Transverse colon (tissue), 4 donors: ENCODE measurements around the gene TATDN3. TPM values are rescaled to one million over a fixed set of nuclear protein-coding genes. Genes with fewer than 3 reads are reported as not detected.
"Not testable (repeated sequence)": the region's sequence is repeated elsewhere in the genome, so short reads cannot be mapped to it uniquely, and the experiment has no call there.

Experiments used
- DNase-seq: peaks from one replicate; pipeline ENCODE4 v3.0.0-alpha.2; 2019
- H3K27ac ChIP-seq, 4 donors: fragments of 200-600 bp; sonication (generic); 2 replicates each; pipeline ENCODE4 v1.5.1; 2016 to 2018; ENCODE audit warnings: inconsistent platforms in 4 of 4
- H3K27me3 ChIP-seq: fragments of 200-600 bp; sonication (generic); 2 replicates; pipeline ENCODE4 v1.5.1; 2017; ENCODE audit warnings: inconsistent platforms
- H3K36me3 ChIP-seq, 4 donors: fragments of 200-600 bp; sonication (generic); 2 replicates each; pipeline ENCODE4 v1.5.1; 2017 to 2019; ENCODE audit warnings: inconsistent platforms in 4 of 4
- H3K4me1 ChIP-seq, 4 donors: fragments of 200-600 bp; sonication (generic); 2 replicates each; pipeline ENCODE4 v1.5.1; 2017 to 2020; ENCODE audit warnings: inconsistent platforms in 4 of 4
- H3K4me3 ChIP-seq, 4 donors: fragments of 200-600 bp; sonication (generic); 1 replicate in 1 of 4; 2 replicates in 3 of 4; pipeline versions ENCODE4 v1.5.1 to v1.6.1; 2017 to 2019; ENCODE audit warnings: inconsistent platforms in 4 of 4
- H3K9me3 ChIP-seq, 2 donors: fragments of 200-600 bp; sonication (generic); 2 replicates each; pipeline ENCODE4 v1.5.1; 2017 to 2019; ENCODE audit warnings: inconsistent platforms in 2 of 2
- EP300 ChIP-seq: sonication (generic); formaldehyde crosslinking; IDR thresholded peaks from one replicate; pipeline ENCODE4 v1.6.1; 2017; ENCODE audit warnings: antibody characterized with exemption, low read depth
- POLR2A ChIP-seq: fragments of 450-650 bp; IDR thresholded peaks from one replicate; pipeline ENCODE4 v1.6.1; 2016; ENCODE audit warnings: antibody characterized with exemption, mild to moderate bottlenecking, moderate library complexity
- POLR2AphosphoS5 ChIP-seq, 3 donors: sonication (generic); formaldehyde crosslinking; IDR thresholded peaks; one replicate each; pipeline ENCODE4 v1.6.1; 2016; ENCODE audit warnings: antibody characterized with exemption in 3 of 3
- WGBS, 2 donors: methylation state at CpG; one replicate each; pipeline ENCODE4 v1.1.5; 2018; ENCODE audit warnings: low coverage in 1 of 2; 5-methylcytosine and 5-hydroxymethylcytosine counted together
- in situ Hi-C, 4 donors: fragments of 200-750 bp; cut with MboI; loops; one replicate each; pipeline versions ENCODE4 v1.15.0 to v1.15.1; 2017; ENCODE audit warnings: low sequenced_read_pairs in 3 of 4, low pct_ligation_motif_present in 1 of 4, low pct_unique_long_range_greater_than_20kb in 1 of 4
- intact Hi-C: fragments of 100-400 bp; cut with DNase I; formaldehyde crosslinking; loops from one replicate; pipeline ENCODE4 v1.15.1; 2023; ENCODE audit warnings: low total_unique reads
- total RNA-seq, 4 donors: library from RNA; depleted of rRNA; stranded (reverse); fragments of >200 nt; gene quantifications; one replicate each; pipeline ENCODE4 v1.1.0, GENCODE V29; 2016
- TF ChIP-seq, protein P1 (sequence below), 5 experiments: fragments of 200-600 bp in 3 of 5; fragments of 450-650 bp in 2 of 5; sonication (generic) in 3 of 5; IDR thresholded peaks; 1 replicate in 2 of 5; 2 replicates in 3 of 5; pipeline ENCODE4 v1.5.1; 2016 to 2017; ENCODE audit warnings: antibody characterized with exemption in 5 of 5, inconsistent platforms in 3 of 5, mild to moderate bottlenecking in 2 of 5, moderate library complexity in 1 of 5

TATDN3 gene
- total RNA-seq, 4 donors from 2014 or later: 1.00 to 17.0 (median 4.6) TPM

GRCh38 chr1:212828395-212828794 lies 36.7 kb downstream of the TATDN3 start:
- intact Hi-C loops: no loop called here
- in situ Hi-C loops: no loop called here
- peaks cover 0 to 29% (median 11%) of the 10 kb centered on the region in 4 donors for H3K4me1 ChIP-seq
- H3K27me3 ChIP-seq: no peaks in the 10 kb centered on the region
- H3K36me3 ChIP-seq: no peaks in the 10 kb centered on the region
- peak overlapping the region; percentile 45 to 72 (median 62) for H3K27ac ChIP-seq
- no peak for DNase-seq
- 61 to 79% methylated on average over 2 of the region's 2 CpGs for WGBS, 2 donors
- TF ChIP-seq POLR2AphosphoS5 (IDR thresholded peaks at IDR 0.05) (no peak), EP300 (no peak), POLR2A (no peak)
- TF ChIP-seq, protein P1, sequence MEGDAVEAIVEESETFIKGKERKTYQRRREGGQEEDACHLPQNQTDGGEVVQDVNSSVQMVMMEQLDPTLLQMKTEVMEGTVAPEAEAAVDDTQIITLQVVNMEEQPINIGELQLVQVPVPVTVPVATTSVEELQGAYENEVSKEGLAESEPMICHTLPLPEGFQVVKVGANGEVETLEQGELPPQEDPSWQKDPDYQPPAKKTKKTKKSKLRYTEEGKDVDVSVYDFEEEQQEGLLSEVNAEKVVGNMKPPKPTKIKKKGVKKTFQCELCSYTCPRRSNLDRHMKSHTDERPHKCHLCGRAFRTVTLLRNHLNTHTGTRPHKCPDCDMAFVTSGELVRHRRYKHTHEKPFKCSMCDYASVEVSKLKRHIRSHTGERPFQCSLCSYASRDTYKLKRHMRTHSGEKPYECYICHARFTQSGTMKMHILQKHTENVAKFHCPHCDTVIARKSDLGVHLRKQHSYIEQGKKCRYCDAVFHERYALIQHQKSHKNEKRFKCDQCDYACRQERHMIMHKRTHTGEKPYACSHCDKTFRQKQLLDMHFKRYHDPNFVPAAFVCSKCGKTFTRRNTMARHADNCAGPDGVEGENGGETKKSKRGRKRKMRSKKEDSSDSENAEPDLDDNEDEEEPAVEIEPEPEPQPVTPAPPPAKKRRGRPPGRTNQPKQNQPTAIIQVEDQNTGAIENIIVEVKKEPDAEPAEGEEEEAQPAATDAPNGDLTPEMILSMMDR (IDR thresholded peaks at IDR 0.05): no peak
- no peak overlapping the region for H3K4me3 ChIP-seq
- peaks cover 12 to 15% of the 10 kb centered on the region in 2 donors for H3K9me3 ChIP-seq

DNA sequence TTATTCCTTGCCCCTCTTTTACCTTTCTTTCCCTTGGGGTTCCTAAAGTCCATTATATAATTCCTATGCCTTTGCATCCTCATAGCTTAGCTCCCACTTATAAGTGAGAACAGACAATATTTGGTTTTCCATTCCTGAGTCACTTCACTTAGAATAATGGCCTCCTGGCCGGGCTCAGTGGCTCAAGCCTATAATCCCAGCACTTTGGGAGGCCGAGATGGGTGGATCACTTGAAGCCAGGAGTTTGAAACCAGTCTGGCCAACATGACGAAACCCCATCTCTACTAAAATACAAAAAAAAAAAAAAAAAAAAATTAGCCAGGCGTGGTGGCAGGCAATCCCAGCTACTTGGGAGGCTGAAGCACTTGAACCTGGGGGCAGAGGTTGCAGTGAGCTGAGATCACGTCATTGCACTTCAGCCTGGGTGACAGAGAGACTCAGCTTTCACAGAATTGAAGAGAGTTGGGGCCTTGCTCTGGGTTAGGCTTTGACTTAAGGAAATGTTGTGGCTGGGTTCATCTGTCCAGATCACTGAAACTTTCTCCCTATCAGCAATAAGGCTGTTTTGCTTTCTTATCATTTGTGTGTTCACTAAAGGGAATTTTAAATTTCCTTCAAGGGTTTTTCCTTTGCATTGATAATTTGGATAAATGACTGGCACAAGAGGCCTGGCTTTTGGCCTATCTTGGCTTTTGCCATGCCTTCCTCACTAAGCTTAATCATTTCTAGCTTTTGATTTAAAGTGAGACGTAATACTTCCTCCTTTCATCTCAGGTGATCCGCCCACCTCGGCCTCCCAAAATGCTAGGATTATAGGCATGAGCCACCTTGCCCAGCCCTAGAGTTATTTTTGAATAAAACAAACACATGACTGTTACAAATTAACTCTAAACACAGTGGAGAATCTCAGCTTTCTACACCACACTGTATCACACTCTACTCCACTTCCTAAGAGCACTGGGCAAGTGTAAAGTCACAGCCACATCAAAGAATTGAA lies 41.8 kb downstream of the TATDN3 start:
- intact Hi-C loops: not testable (repeated sequence)

GRCh38 chr1:212838145-212838544 lies 46.5 kb downstream of the TATDN3 start:
- H3K4me3 ChIP-seq: no peak overlapping the region
- TF ChIP-seq EP300 (no peak), POLR2A (no peak), POLR2AphosphoS5 (IDR thresholded peaks at IDR 0.05) (no peak)
- TF ChIP-seq, protein P1 (IDR thresholded peaks at IDR 0.05): no peak
- no peaks in the 10 kb centered on the region for H3K36me3 ChIP-seq
- H3K9me3 ChIP-seq: no peaks in the 10 kb centered on the region
- in situ Hi-C loops: no loop called here
- peaks cover 0 to 12% (median 0%) of the 10 kb centered on the region in 4 donors for H3K4me1 ChIP-seq
- DNase-seq: no peak
- WGBS, 2 donors: 86 to 91% methylated on average over 4 to 5 of the region's 5 CpGs
- no peak overlapping the region for H3K27ac ChIP-seq
- intact Hi-C loops: no loop called here
- no peaks in the 10 kb centered on the region for H3K27me3 ChIP-seq

More for the DNA sequence above, 41.8 kb downstream of the TATDN3 start:
- H3K9me3 ChIP-seq, H3K36me3 ChIP-seq, in situ Hi-C loops, H3K4me3 ChIP-seq, H3K27me3 ChIP-seq: not testable (repeated sequence)
- peak; percentile 66 for DNase-seq
- peaks cover 0 to 28% (median 3%) of the 10 kb centered on the region in 4 donors for H3K4me1 ChIP-seq
- H3K27ac ChIP-seq: peak overlapping the region; percentile 66 to 78 (median 73)
- WGBS, 2 donors: 40 to 44% methylated on average over 8 of the region's 8 CpGs

DNA sequence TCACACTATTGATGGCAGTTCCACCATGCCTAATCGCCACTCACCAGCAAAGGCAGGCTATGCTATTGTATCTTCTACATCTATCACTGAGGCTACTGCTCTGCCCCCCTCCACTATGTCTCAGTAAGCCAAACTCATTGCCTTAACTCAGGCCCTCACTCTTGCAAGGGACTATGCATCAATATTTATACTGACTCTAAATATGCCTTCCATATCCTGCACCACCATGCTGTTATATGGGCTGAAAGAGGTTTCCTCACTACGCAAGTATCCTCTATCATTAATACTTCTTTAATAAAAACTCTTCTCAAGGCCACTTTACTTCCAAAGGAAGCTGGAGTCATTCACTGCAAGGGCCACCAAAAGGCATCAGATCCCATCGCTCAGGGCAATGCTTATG lies 52.8 kb downstream of the TATDN3 start:
- in situ Hi-C loops, DNase-seq, H3K4me3 ChIP-seq, H3K9me3 ChIP-seq, intact Hi-C loops, H3K27ac ChIP-seq, H3K27me3 ChIP-seq, H3K36me3 ChIP-seq, H3K4me1 ChIP-seq: not testable (repeated sequence)
- WGBS, 2 donors: 64 to 80% methylated on average over 3 of the region's 3 CpGs

DNA sequence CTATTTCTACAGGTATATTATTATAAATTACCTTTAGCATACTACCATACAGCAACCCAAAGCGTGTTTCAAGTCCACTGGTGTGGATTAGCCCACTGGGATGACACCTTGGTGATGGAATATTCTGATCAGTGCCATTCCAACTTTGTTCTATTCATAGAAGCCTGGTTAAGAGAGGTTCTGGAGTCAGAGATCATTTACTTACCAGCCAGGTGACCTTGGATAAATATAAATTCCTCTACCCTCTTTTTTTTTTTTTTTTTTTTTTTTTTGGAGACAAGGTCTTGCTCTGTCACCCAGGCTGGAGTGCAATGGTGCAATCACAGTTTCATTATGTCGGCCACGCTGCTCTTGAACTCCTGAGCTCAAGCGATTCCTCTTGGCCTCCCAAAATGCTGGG lies 55.9 kb downstream of the TATDN3 start, which contains the start of gene SPATA45:
TSS of gene SPATA45 (minus strand) at position 101 of the 400 bp plus-strand sequence. CDS start 11,500 bp downstream, outside the sequence.
- TF ChIP-seq, protein P1 (IDR thresholded peaks at IDR 0.05): no peak
- TF ChIP-seq POLR2AphosphoS5 (IDR thresholded peaks at IDR 0.05): no peak
- no peak for TF ChIP-seq POLR2A
- no peak for TF ChIP-seq EP300
- Histone ChIP-seq H3K27ac (no peak within 1 kb of the TSS), H3K27me3 (no peaks in the 10 kb centered on the region), H3K9me3 (peaks cover 0 to 3% of the 10 kb centered on the region in 2 donors), H3K4me1 (no peaks in the 10 kb centered on the region), H3K36me3 (no peaks in the 10 kb centered on the region), H3K4me3 (no peak within 1 kb of the TSS)
- WGBS, 2 donors: 94 to 96% methylated on average over 2 to 4 of the region's 4 CpGs
- in situ Hi-C loops: no loop called here
- intact Hi-C loops: no loop called here
- no peak for DNase-seq
